Muscle layer of colon (tissue), 2 donors: Measurements from ENCODE around the gene DCAF10.

Experiments
- H3K27ac ChIP-seq: one replicate; pipeline ENCODE4 v1.7.0; 2013; ENCODE audit warnings: low read depth, mild to moderate bottlenecking, low read length, moderate library complexity
- H3K27me3 ChIP-seq, 2 donors: one replicate each; pipeline ENCODE4 v1.7.0; 2013; ENCODE audit warnings: low read length in 2 of 2, mild to moderate bottlenecking in 2 of 2; ENCODE audit not compliant: insufficient read depth in 2 of 2, control insufficient read depth in 1 of 2
- H3K36me3 ChIP-seq: one replicate; pipeline ENCODE4 v1.7.0; 2013; ENCODE audit warnings: mild to moderate bottlenecking, low read length; ENCODE audit not compliant: insufficient read depth
- H3K4me1 ChIP-seq: one replicate; pipeline ENCODE4 v1.7.0; 2013; ENCODE audit warnings: mild to moderate bottlenecking, low read length; ENCODE audit not compliant: insufficient read depth
- H3K4me3 ChIP-seq, 2 donors: one replicate each; pipeline ENCODE4 v1.7.0; 2013; ENCODE audit warnings: low read length in 2 of 2, low read depth in 1 of 2, mild to moderate bottlenecking in 1 of 2, moderate library complexity in 1 of 2
- H3K9ac ChIP-seq: one replicate; pipeline ENCODE4 v1.7.0; 2013; ENCODE audit warnings: low read length
- H3K9me3 ChIP-seq: one replicate; pipeline ENCODE4 v1.7.0; 2013; ENCODE audit warnings: mild to moderate bottlenecking, low read length
- donor health status: abdominal sarcoma.
- donor health status: Adenocarcinoma of cecum.

Gene DCAF10

GRCh38 chr9:37827483-37828165 is 27.0 kb downstream of the DCAF10 start:
- Histone ChIP-seq H3K4me3 (no peak overlapping the region), H3K27ac (no peak overlapping the region), H3K9me3 (no peaks in the 10 kb centered on the region), H3K36me3 (peaks cover 18% of the 10 kb centered on the region), H3K9ac (no peak overlapping the region), H3K4me1 (no peaks in the 10 kb centered on the region), H3K27me3 (no peaks in the 10 kb centered on the region)

- H3K27me3 ChIP-seq: no peaks in the 10 kb centered on the region
- H3K36me3 ChIP-seq: no peaks in the 10 kb centered on the region
- H3K4me3 ChIP-seq: no peak overlapping the region
- no peaks in the 10 kb centered on the region for H3K9me3 ChIP-seq
- no peak overlapping the region for H3K27ac ChIP-seq
- no peak overlapping the region for H3K9ac ChIP-seq
- no peaks in the 10 kb centered on the region for H3K4me1 ChIP-seq
These were observed 35.2 kb downstream of the DCAF10 start for GRCh38 chr9:37835821-37836220.

- Histone ChIP-seq H3K27me3 (no peaks in the 10 kb centered on the region), H3K27ac (no peak overlapping the region), H3K9ac (no peak overlapping the region), H3K36me3 (no peaks in the 10 kb centered on the region), H3K9me3 (no peaks in the 10 kb centered on the region), H3K4me1 (no peaks in the 10 kb centered on the region), H3K4me3 (no peak overlapping the region)
These were observed 35.8 kb downstream of the DCAF10 start for GRCh38 chr9:37836386-37836785.

DNA sequence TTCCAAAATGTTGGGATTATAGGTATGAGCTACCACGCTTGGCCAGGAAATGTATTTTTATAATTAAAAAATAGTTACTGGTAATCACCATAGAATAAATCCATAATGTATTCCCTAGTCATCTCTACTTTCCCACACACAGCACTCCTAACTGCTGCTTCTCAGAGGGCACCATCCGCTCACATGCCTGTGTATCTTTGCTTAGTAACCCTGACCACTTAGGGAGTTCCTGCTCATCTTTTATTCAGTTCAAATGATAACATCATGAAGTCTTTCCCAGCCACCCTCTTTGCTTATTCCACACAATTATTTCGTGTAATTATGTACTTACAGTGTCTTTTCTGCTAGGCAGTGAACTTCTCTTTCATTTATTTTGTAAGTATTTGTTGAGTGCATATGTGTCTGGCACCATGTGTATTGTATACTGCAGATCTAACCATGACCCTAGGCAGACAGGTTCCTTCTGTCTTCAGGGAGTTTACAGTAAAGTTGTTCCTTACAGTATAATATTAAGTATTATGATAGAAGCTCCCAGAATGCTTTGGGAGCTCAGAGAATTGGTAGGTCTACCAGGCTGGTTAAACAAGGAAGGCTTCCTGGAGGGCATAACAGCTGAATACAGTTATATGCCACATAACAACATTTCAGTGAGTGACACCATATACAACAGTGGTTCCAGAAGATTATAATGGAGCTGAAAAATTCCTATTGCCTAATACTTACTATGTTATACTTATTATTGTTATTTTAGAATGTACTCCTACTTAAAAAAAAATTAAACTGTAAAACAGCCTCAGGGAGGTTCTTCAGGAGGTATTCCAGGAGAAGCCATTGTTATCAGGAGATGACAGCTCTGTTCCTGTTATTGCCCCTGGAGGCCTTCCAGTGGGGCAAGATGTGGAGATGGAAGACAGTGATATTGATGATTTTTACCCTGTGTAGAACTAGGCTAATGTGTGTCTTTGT is 39.2 kb downstream of the DCAF10 start:
- Histone ChIP-seq H3K9me3 (no peaks in the 10 kb centered on the region), H3K4me3 (no peak overlapping the region), H3K9ac (no peak overlapping the region), H3K27ac (no peak overlapping the region), H3K27me3 (no peaks in the 10 kb centered on the region), H3K4me1 (no peaks in the 10 kb centered on the region), H3K36me3 (no peaks in the 10 kb centered on the region)

GRCh38 chr9:37840560-37841194 is 40.1 kb downstream of the DCAF10 start:
- Histone ChIP-seq H3K9ac (no peak overlapping the region), H3K4me3 (no peak overlapping the region), H3K27ac (no peak overlapping the region), H3K36me3 (no peaks in the 10 kb centered on the region), H3K9me3 (no peaks in the 10 kb centered on the region), H3K27me3 (no peaks in the 10 kb centered on the region), H3K4me1 (no peaks in the 10 kb centered on the region)

GRCh38 chr9:37852222-37852621 is 51.6 kb downstream of the DCAF10 start:
- Histone ChIP-seq H3K27ac (no peak overlapping the region), H3K36me3 (no peaks in the 10 kb centered on the region), H3K4me1 (no peaks in the 10 kb centered on the region), H3K9me3 (no peaks in the 10 kb centered on the region), H3K9ac (no peak overlapping the region), H3K27me3 (no peaks in the 10 kb centered on the region), H3K4me3 (no peak overlapping the region)

DNA sequence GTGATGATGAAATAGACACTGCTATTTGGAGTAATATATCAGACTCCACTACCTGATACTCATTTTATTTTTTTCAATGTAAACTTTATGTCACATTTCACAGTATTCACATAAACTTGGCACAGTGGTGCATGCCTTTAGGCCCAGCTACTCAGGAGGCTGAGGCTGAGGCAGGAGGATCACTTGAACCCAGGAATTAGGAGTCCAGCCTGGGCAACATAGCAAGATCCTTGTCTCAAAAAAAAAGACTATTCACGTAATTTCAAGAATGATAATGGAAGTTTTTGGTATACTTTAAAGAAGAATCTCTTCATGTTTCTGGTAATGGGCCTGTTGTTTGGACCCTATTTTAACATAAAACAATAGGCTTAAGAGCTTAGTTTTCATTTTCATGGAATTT is 56.0 kb downstream of the DCAF10 start:
- no peak overlapping the region for H3K9ac ChIP-seq

DNA sequence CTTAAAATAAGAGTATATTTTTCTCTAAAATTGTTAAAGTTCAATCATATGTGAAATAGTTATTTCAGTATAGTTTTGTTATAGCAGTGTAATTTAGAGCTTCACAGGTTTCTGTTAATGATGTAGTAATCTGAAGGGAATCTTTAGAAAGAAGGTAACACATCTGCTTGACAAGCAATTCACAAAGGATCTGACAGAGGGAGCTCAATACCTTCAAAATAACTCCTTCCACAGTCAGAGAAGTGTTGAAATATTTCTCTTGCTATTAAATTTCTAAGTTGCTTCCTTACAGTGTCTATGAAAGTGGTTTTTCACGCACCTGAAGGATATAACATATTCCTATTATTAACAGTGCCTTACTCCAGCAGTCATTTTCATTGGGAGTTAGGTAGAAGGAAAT is 58.4 kb downstream of the DCAF10 start:
- H3K27me3 ChIP-seq: no peaks in the 10 kb centered on the region
- H3K27ac ChIP-seq: no peak overlapping the region
- no peak overlapping the region for H3K4me3 ChIP-seq
- peaks cover 46% of the 10 kb centered on the region for H3K36me3 ChIP-seq
- H3K9ac ChIP-seq: no peak overlapping the region
- H3K4me1 ChIP-seq: no peaks in the 10 kb centered on the region
- no peaks in the 10 kb centered on the region for H3K9me3 ChIP-seq

More for the DNA sequence above, 56.0 kb downstream of the DCAF10 start:
- Histone ChIP-seq H3K9me3 (no peaks in the 10 kb centered on the region), H3K27ac (no peak overlapping the region), H3K36me3 (peaks cover 33% of the 10 kb centered on the region), H3K4me1 (no peaks in the 10 kb centered on the region), H3K4me3 (no peak overlapping the region), H3K27me3 (no peaks in the 10 kb centered on the region)

DNA sequence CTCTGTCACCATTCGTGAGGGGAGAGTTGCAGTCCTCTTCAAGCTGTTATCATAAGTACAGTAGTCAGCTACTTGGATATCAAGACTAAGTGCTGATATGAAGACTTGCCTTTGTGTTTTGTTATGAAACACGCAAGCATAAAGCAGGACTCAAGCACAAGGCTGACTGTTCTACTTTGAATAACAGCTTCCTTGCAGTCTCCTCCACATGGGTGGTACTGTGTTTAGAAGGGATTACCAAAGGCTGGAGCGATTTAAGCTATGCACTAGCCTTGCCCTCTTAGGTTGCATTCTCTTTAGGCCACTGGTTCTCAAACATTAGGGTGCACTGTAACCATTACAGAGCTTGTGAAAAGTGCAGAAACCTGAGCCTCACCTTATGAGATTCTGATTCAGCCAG is 61.9 kb downstream of the DCAF10 start:
- Histone ChIP-seq H3K27me3 (no peaks in the 10 kb centered on the region), H3K4me1 (no peaks in the 10 kb centered on the region), H3K36me3 (peaks cover 46% of the 10 kb centered on the region), H3K27ac (no peak overlapping the region), H3K9me3 (no peaks in the 10 kb centered on the region), H3K4me3 (no peak overlapping the region), H3K9ac (no peak overlapping the region)

GRCh38 chr9:37870081-37870798 is 69.6 kb downstream of the DCAF10 start:
- Histone ChIP-seq H3K36me3 (no peaks in the 10 kb centered on the region), H3K9ac (no peak overlapping the region), H3K9me3 (no peaks in the 10 kb centered on the region), H3K4me1 (no peaks in the 10 kb centered on the region), H3K27me3 (no peaks in the 10 kb centered on the region), H3K27ac (no peak overlapping the region), H3K4me3 (no peak overlapping the region)

DNA sequence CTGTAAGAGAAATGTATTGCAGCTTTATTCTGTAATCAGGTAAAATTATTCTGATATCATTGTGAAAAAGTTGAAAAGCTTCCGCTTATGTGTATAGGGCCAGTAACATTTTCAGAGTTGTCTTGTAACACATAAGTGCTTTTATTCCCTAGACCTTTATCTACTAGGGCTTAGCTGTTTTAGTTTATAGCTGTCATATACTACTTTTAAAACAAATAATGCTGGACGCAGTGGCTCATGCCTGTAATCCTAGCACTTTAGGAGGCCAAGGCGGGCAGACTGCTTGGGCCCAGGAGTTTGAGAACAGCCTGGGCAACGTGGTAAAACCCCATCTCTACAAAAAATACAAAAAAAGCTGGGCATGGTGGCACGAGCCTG is 70.2 kb downstream of the DCAF10 start:
- Histone ChIP-seq H3K27me3 (no peaks in the 10 kb centered on the region), H3K27ac (no peak overlapping the region), H3K4me3 (no peak overlapping the region), H3K9me3 (no peaks in the 10 kb centered on the region), H3K4me1 (no peaks in the 10 kb centered on the region), H3K36me3 (no peaks in the 10 kb centered on the region), H3K9ac (no peak overlapping the region)
